OCI-LY1 (cell line): ENCODE measurements around the gene PAM.

Source experiments
- H2AFZ ChIP-seq: fragments of 200-600 bp; sonication (generic), shearing (Covaris generic); 2 replicates; pipeline ENCODE4 v1.6.0; 2014; ENCODE audit warnings: antibody characterized with exemption, mild to moderate bottlenecking, low read length
- H3F3A ChIP-seq: fragments of 200-600 bp; sonication (generic), shearing (Covaris generic); 2 replicates; pipeline ENCODE4 v1.6.0; 2014; ENCODE audit warnings: mild to moderate bottlenecking, antibody characterized with exemption, low read length, moderate library complexity; ENCODE audit not compliant: insufficient read depth
- H3K27ac ChIP-seq: fragments of 200-600 bp; sonication (generic); 2 replicates; pipeline ENCODE4 v1.5.1; 2014; ENCODE audit warnings: low read length, mixed run types, mild to moderate bottlenecking, low read depth; ENCODE audit not compliant: poor library complexity, severe bottlenecking
- H3K27me3 ChIP-seq: fragments of 200-600 bp; sonication (generic); 2 replicates; pipeline ENCODE4 v1.6.0; 2014; ENCODE audit warnings: antibody characterized with exemption, mild to moderate bottlenecking, low read length, moderate library complexity; ENCODE audit not compliant: insufficient read depth
- H3K36me3 ChIP-seq: fragments of 200-600 bp; sonication (generic); 2 replicates; pipeline ENCODE4 v1.6.1; 2014; ENCODE audit warnings: mild to moderate bottlenecking, antibody characterized with exemption, low read length, moderate library complexity, mixed read lengths; ENCODE audit not compliant: insufficient read depth
- H3K4me1 ChIP-seq: fragments of 200-600 bp; sonication (generic); 2 replicates; pipeline ENCODE4 v1.5.1; 2014; ENCODE audit warnings: mild to moderate bottlenecking, low read length, moderate library complexity; ENCODE audit not compliant: insufficient read depth, severe bottlenecking
- H3K4me2 ChIP-seq: fragments of 200-600 bp; sonication (generic), shearing (Covaris generic); 2 replicates; pipeline ENCODE4 v1.6.1; 2014; ENCODE audit warnings: low read length
- H3K4me3 ChIP-seq: fragments of 200-600 bp; sonication (generic); 2 replicates; pipeline ENCODE4 v1.5.1; 2014; ENCODE audit warnings: low read length, low read depth, mild to moderate bottlenecking, mixed read lengths; ENCODE audit not compliant: poor library complexity, severe bottlenecking
- H3K79me2 ChIP-seq: fragments of 200-600 bp; shearing (Covaris generic); 2 replicates; pipeline ENCODE4 v1.6.1; 2016; ENCODE audit warnings: mixed run types, low read length, mixed read lengths; ENCODE audit not compliant: insufficient read depth
- H3K9ac ChIP-seq: fragments of 200-600 bp; sonication (generic), shearing (Covaris generic); 2 replicates; pipeline ENCODE4 v1.6.1; 2014; ENCODE audit warnings: mild to moderate bottlenecking, low read length, mixed read lengths
- H3K9me2 ChIP-seq: fragments of 200-600 bp; sonication (generic), shearing (Covaris generic); 2 replicates; pipeline ENCODE4 v1.6.1; 2014; ENCODE audit warnings: low read depth, mild to moderate bottlenecking, low read length, mixed read lengths
- H3K9me3 ChIP-seq: fragments of 200-600 bp; shearing (Covaris generic); 2 replicates; pipeline ENCODE4 v1.6.1; 2014; ENCODE audit warnings: low read length, mixed read lengths
- H4K20me1 ChIP-seq: fragments of 200-600 bp; sonication (generic), shearing (Covaris generic); 2 replicates; pipeline ENCODE4 v1.6.0; 2016; ENCODE audit warnings: mild to moderate bottlenecking, low read length; ENCODE audit not compliant: insufficient read depth
- EZH2 ChIP-seq: fragments of 200-600 bp; sonication (generic), shearing (Covaris generic); IDR thresholded peaks from 2 replicates; pipeline ENCODE4 v1.8.0; 2017; ENCODE audit warnings: borderline replicate concordance, mixed run types, mild to moderate bottlenecking, antibody characterized with exemption, low read length, moderate library complexity, mixed read lengths
- TF ChIP-seq, protein P1 (sequence below): fragments of 200-600 bp; sonication (generic), shearing (Covaris generic); IDR thresholded peaks from 2 replicates; pipeline ENCODE4 v1.5.1; 2017; ENCODE audit warnings: mild to moderate bottlenecking, antibody characterized with exemption, low read length, moderate library complexity, mixed read lengths

Gene PAM

DNA sequence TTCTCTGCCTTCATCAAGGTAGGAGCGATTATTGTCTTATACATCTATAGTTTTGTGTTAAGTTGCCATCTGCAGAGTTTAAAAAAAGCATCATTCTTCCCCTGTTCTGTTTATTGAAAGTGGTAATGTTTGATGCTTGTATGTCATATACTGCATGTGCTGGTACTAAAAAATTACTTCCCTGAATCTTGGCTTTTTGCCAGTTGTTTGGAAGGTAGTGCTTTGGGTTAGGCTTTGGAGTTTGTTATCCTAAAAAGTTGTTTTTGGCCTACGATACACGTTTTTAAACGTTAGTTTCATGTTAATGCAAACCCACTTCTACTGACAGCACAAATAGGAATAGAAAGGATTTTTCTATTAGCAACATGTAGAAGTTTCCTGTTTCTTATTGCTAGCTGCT lies 206.6 kb downstream of the PAM start:
- H3K9me2 ChIP-seq: no peaks in the 10 kb centered on the region
- H3K36me3 ChIP-seq: no peaks in the 10 kb centered on the region
- H3K27me3 ChIP-seq: no peaks in the 10 kb centered on the region
- no peaks in the 10 kb centered on the region for H4K20me1 ChIP-seq
- no peak for TF ChIP-seq EZH2
- TF ChIP-seq, protein P1, sequence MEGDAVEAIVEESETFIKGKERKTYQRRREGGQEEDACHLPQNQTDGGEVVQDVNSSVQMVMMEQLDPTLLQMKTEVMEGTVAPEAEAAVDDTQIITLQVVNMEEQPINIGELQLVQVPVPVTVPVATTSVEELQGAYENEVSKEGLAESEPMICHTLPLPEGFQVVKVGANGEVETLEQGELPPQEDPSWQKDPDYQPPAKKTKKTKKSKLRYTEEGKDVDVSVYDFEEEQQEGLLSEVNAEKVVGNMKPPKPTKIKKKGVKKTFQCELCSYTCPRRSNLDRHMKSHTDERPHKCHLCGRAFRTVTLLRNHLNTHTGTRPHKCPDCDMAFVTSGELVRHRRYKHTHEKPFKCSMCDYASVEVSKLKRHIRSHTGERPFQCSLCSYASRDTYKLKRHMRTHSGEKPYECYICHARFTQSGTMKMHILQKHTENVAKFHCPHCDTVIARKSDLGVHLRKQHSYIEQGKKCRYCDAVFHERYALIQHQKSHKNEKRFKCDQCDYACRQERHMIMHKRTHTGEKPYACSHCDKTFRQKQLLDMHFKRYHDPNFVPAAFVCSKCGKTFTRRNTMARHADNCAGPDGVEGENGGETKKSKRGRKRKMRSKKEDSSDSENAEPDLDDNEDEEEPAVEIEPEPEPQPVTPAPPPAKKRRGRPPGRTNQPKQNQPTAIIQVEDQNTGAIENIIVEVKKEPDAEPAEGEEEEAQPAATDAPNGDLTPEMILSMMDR: no peak
- H3K27ac ChIP-seq: no peak overlapping the region
- no peaks in the 10 kb centered on the region for H3K79me2 ChIP-seq
- no peak overlapping the region for H3K9ac ChIP-seq
- H3K4me2 ChIP-seq: no peak overlapping the region
- H3K4me1 ChIP-seq: no peaks in the 10 kb centered on the region
- H3K4me3 ChIP-seq: no peak overlapping the region
- no peak overlapping the region for H2AFZ ChIP-seq
- H3K9me3 ChIP-seq: no peaks in the 10 kb centered on the region
- no peaks in the 10 kb centered on the region for H3F3A ChIP-seq

DNA sequence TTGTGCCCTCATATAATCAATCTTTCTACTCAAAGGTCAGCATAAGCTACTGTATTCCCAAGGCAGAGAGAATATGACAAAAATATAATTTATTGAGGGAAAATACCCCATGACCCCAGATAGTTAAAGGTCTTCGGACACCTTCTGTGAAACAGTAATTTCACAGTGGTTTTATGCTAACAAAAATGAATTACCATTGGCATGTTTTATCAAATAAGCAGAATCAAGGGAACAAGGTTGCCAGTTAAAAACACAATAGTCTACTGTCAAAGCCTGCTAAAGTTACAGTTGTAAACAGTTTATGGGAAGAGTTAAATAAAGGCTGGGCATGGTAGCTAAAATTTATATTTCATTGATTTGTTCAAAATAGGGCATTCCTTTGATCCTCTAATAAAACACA lies 210.5 kb downstream of the PAM start:
- Histone ChIP-seq H3F3A (no peaks in the 10 kb centered on the region), H3K36me3 (no peaks in the 10 kb centered on the region), H3K4me3 (no peak overlapping the region), H3K9me2 (no peaks in the 10 kb centered on the region), H3K9ac (no peak overlapping the region), H3K79me2 (no peaks in the 10 kb centered on the region), H3K27me3 (no peaks in the 10 kb centered on the region), H3K27ac (no peak overlapping the region), H4K20me1 (no peaks in the 10 kb centered on the region), H3K9me3 (no peaks in the 10 kb centered on the region), H3K4me2 (no peak overlapping the region), H3K4me1 (no peaks in the 10 kb centered on the region), H2AFZ (no peak overlapping the region)
- TF ChIP-seq, protein P1: no peak
- no peak for TF ChIP-seq EZH2

DNA sequence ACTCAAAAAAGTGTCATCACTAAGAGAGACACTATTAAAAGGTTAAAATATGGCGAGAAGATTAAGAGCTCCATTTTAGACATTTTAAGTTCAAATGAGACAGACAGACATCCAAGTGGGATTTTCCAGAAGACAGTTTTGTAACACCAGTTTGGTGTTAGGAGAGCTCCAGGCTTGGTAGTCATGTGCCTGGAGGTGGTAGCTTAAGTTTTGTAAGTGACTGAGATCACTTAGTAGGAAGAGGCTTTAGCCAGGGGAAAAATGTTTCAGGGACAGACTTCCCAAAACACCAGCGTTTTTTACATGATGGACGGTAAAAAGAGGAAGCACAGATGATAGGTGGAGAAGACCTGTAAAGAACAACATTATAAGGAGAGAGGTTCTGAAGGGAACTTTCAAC lies 214.5 kb downstream of the PAM start:
- TF ChIP-seq, protein P1: no peak
- TF ChIP-seq EZH2: no peak
- H4K20me1 ChIP-seq: no peaks in the 10 kb centered on the region
- H3K4me1 ChIP-seq: no peaks in the 10 kb centered on the region
- no peak overlapping the region for H3K4me3 ChIP-seq
- H3K36me3 ChIP-seq: no peaks in the 10 kb centered on the region
- no peak overlapping the region for H3K9ac ChIP-seq
- H3K9me3 ChIP-seq: no peaks in the 10 kb centered on the region
- no peaks in the 10 kb centered on the region for H3K9me2 ChIP-seq
- H3K27ac ChIP-seq: no peak overlapping the region
- H2AFZ ChIP-seq: no peak overlapping the region
- no peaks in the 10 kb centered on the region for H3K79me2 ChIP-seq
- no peaks in the 10 kb centered on the region for H3F3A ChIP-seq
- no peak overlapping the region for H3K4me2 ChIP-seq
- no peaks in the 10 kb centered on the region for H3K27me3 ChIP-seq
